Transverse colon (tissue), 4 donors: ENCODE measurements around the gene MVD. TPM values are rescaled to one million over a fixed set of nuclear protein-coding genes. Genes with fewer than 3 reads are reported as not detected.

ENCODE experiments used
- DNase-seq: peaks from one replicate; pipeline ENCODE4 v3.0.0-alpha.2; 2019
- H3K27ac ChIP-seq, 4 donors: fragments of 200-600 bp; sonication (generic); 2 replicates each; pipeline ENCODE4 v1.5.1; 2016 to 2018; ENCODE audit warnings: inconsistent platforms in 4 of 4
- H3K27me3 ChIP-seq: fragments of 200-600 bp; sonication (generic); 2 replicates; pipeline ENCODE4 v1.5.1; 2017; ENCODE audit warnings: inconsistent platforms
- H3K36me3 ChIP-seq, 4 donors: fragments of 200-600 bp; sonication (generic); 2 replicates each; pipeline ENCODE4 v1.5.1; 2017 to 2019; ENCODE audit warnings: inconsistent platforms in 4 of 4
- H3K4me1 ChIP-seq, 4 donors: fragments of 200-600 bp; sonication (generic); 2 replicates each; pipeline ENCODE4 v1.5.1; 2017 to 2020; ENCODE audit warnings: inconsistent platforms in 4 of 4
- H3K4me3 ChIP-seq, 4 donors: fragments of 200-600 bp; sonication (generic); 1 replicate in 1 of 4; 2 replicates in 3 of 4; pipeline versions ENCODE4 v1.5.1 to v1.6.1; 2017 to 2019; ENCODE audit warnings: inconsistent platforms in 4 of 4
- H3K9me3 ChIP-seq, 2 donors: fragments of 200-600 bp; sonication (generic); 2 replicates each; pipeline ENCODE4 v1.5.1; 2017 to 2019; ENCODE audit warnings: inconsistent platforms in 2 of 2
- CTCF ChIP-seq, 5 experiments: fragments of 200-600 bp in 3 of 5; fragments of 450-650 bp in 2 of 5; sonication (generic) in 3 of 5; IDR thresholded peaks; 1 replicate in 2 of 5; 2 replicates in 3 of 5; pipeline ENCODE4 v1.5.1; 2016 to 2017; ENCODE audit warnings: antibody characterized with exemption in 5 of 5, inconsistent platforms in 3 of 5, mild to moderate bottlenecking in 2 of 5, moderate library complexity in 1 of 5
- EP300 ChIP-seq: sonication (generic); formaldehyde crosslinking; IDR thresholded peaks from one replicate; pipeline ENCODE4 v1.6.1; 2017; ENCODE audit warnings: antibody characterized with exemption, low read depth
- POLR2A ChIP-seq: fragments of 450-650 bp; IDR thresholded peaks from one replicate; pipeline ENCODE4 v1.6.1; 2016; ENCODE audit warnings: antibody characterized with exemption, mild to moderate bottlenecking, moderate library complexity
- POLR2AphosphoS5 ChIP-seq, 3 donors: sonication (generic); formaldehyde crosslinking; IDR thresholded peaks; one replicate each; pipeline ENCODE4 v1.6.1; 2016; ENCODE audit warnings: antibody characterized with exemption in 3 of 3
- WGBS, 2 donors: methylation state at CpG; one replicate each; pipeline ENCODE4 v1.1.5; 2018; ENCODE audit warnings: low coverage in 1 of 2; 5-methylcytosine and 5-hydroxymethylcytosine counted together
- in situ Hi-C, 4 donors: fragments of 200-750 bp; cut with MboI; loops; one replicate each; pipeline versions ENCODE4 v1.15.0 to v1.15.1; 2017; ENCODE audit warnings: low sequenced_read_pairs in 3 of 4, low pct_ligation_motif_present in 1 of 4, low pct_unique_long_range_greater_than_20kb in 1 of 4
- intact Hi-C: fragments of 100-400 bp; cut with DNase I; formaldehyde crosslinking; loops from one replicate; pipeline ENCODE4 v1.15.1; 2023; ENCODE audit warnings: low total_unique reads
- total RNA-seq, 4 donors: library from RNA; depleted of rRNA; stranded (reverse); fragments of >200 nt; gene quantifications; one replicate each; pipeline ENCODE4 v1.1.0, GENCODE V29; 2016

MVD gene
- total RNA-seq, 4 donors from 2014 or later, result 20.5 to 75.6 (median 47.3) TPM

GRCh38 chr16:88629835-88630234, 33.1 kb downstream of the MVD start:
- Histone ChIP-seq H3K27me3 (peaks cover 8% of the 10 kb centered on the region), H3K27ac (no peak overlapping the region), H3K9me3 (no peaks in the 10 kb centered on the region), H3K4me3 (no peak overlapping the region), H3K4me1 (peaks cover 4 to 13% (median 13%) of the 10 kb centered on the region in 4 donors), H3K36me3 (peaks cover 0 to 23% (median 7%) of the 10 kb centered on the region in 4 donors)
- 84% methylated on average over 9 of the region's 9 CpGs; no CpG with 5 or more reads in 1 of the 2 donors for WGBS, 2 donors
- no peak for DNase-seq
- in situ Hi-C loops, result no loop called here
- TF ChIP-seq POLR2AphosphoS5 (IDR thresholded peaks at IDR 0.05) (no peak), EP300 (no peak), CTCF (IDR thresholded peaks at IDR 0.05) (no peak), POLR2A (no peak)
- intact Hi-C loops, result no loop called here

- in situ Hi-C loops, result no loop called here
- TF ChIP-seq EP300 (no peak), POLR2A (no peak), POLR2AphosphoS5 (IDR thresholded peaks at IDR 0.05) (no peak), CTCF (IDR thresholded peaks at IDR 0.05) (peak in 2 of 5 experiments; percentile 9 to 11)
- Histone ChIP-seq H3K36me3 (peaks cover 0 to 31% (median 13%) of the 10 kb centered on the region in 4 donors), H3K9me3 (no peaks in the 10 kb centered on the region), H3K4me1 (peaks cover 0 to under 1% (median under 1%) of the 10 kb centered on the region in 4 donors), H3K4me3 (no peak overlapping the region), H3K27ac (no peak overlapping the region), H3K27me3 (no peaks in the 10 kb centered on the region)
- intact Hi-C loops, result no loop called here
- DNase-seq, result no peak
- WGBS, 2 donors, result 64 to 72% methylated on average over 2 to 12 of the region's 12 CpGs
Measured at GRCh38 chr16:88628512-88628974, 34.3 kb downstream of the MVD start.

GRCh38 chr16:88627531-88628411, 35.1 kb downstream of the MVD start:
- peaks cover 0 to 38% (median 16%) of the 10 kb centered on the region in 4 donors for H3K36me3 ChIP-seq
- no peaks in the 10 kb centered on the region for H3K4me1 ChIP-seq
- intact Hi-C loops (no loop called here), in situ Hi-C loops (no loop called here)
- H3K27me3 ChIP-seq, result no peaks in the 10 kb centered on the region
- H3K9me3 ChIP-seq, result no peaks in the 10 kb centered on the region
- no peak overlapping the region for H3K27ac ChIP-seq
- 94 to 95% methylated on average over 4 to 27 of the region's 27 CpGs for WGBS, 2 donors
- DNase-seq, result no peak
- H3K4me3 ChIP-seq, result no peak overlapping the region
- no peak for TF ChIP-seq POLR2AphosphoS5 (IDR thresholded peaks at IDR 0.05)
- no peak for TF ChIP-seq CTCF (IDR thresholded peaks at IDR 0.05)
- no peak for TF ChIP-seq EP300
- no peak for TF ChIP-seq POLR2A

GRCh38 chr16:88626646-88627045, 36.2 kb downstream of the MVD start:
- TF ChIP-seq EP300 (no peak), POLR2A (no peak), POLR2AphosphoS5 (IDR thresholded peaks at IDR 0.05) (no peak), CTCF (IDR thresholded peaks at IDR 0.05) (no peak)
- DNase-seq, result no peak
- 94 to 100% methylated on average over 1 to 9 of the region's 9 CpGs for WGBS, 2 donors
- Histone ChIP-seq H3K4me1 (no peaks in the 10 kb centered on the region), H3K27ac (no peak overlapping the region), H3K27me3 (no peaks in the 10 kb centered on the region), H3K9me3 (no peaks in the 10 kb centered on the region), H3K36me3 (peaks cover 0 to 40% (median 20%) of the 10 kb centered on the region in 4 donors), H3K4me3 (no peak overlapping the region)
- in situ Hi-C loops (no loop called here), intact Hi-C loops (no loop called here)
